ENCODE results near the gene RABGAP1.

- TF ChIP-seq CTCF (IDR thresholded peaks at IDR 0.05; ENCODE audit: low read depth, low read length, missing input control) (no peak), TAF1 (conservative IDR thresholded peaks at IDR 0.05) (no peak), SP1 (IDR thresholded peaks at IDR 0.05) (no peak), ZBTB33 (IDR thresholded peaks at IDR 0.05) (no peak)
Observed at GRCh38 chr9:123089790-123090189, 149.0 kb downstream of the RABGAP1 start.
